Right cardiac atrium (tissue), 5 donors: ENCODE measurements around the gene PAN3. TPM values are rescaled to one million over a fixed set of nuclear protein-coding genes. Genes with fewer than 3 reads are reported as not detected.
"Not testable (repeated sequence)": the region's sequence is repeated elsewhere in the genome, so short reads cannot be mapped to it uniquely, and the experiment has no call there.

ENCODE experiments used
- ATAC-seq, 2 donors: fragments of 200-7000 bp; cut with Tn5 transposase; one replicate each; pipeline versions ENCODE4 v1.8.0 to v1.9.1; 2020; ENCODE audit warnings: moderate library complexity in 2 of 2, mild to moderate bottlenecking in 1 of 2
- DNase-seq, 3 donors: peaks; one replicate each; pipeline ENCODE4 v3.0.0-alpha.2; 2020
- H3K27ac ChIP-seq: one replicate; pipeline ENCODE4 v1.5.1; 2013; ENCODE audit warnings: mild to moderate bottlenecking, low read length, control low read depth, moderate library complexity
- H3K27me3 ChIP-seq: one replicate; pipeline ENCODE4 v1.6.1; 2013; ENCODE audit not compliant: control insufficient read depth, insufficient read depth
- H3K4me1 ChIP-seq: one replicate; pipeline ENCODE4 v1.6.1; 2013; ENCODE audit warnings: low read length; ENCODE audit not compliant: control insufficient read depth, insufficient read depth
- H3K4me3 ChIP-seq: one replicate; pipeline ENCODE4 v1.5.1; 2013; ENCODE audit warnings: low read length, control low read depth
- H3K9me3 ChIP-seq: one replicate; pipeline ENCODE4 v1.6.1; 2013; ENCODE audit warnings: low read length; ENCODE audit not compliant: control insufficient read depth
- WGBS: extraction: QIAGEN DNeasy Blood & Tissue Kit; methylation state at CpG from one replicate; pipeline ENCODE4 v1.1.7; 2013; 5-methylcytosine and 5-hydroxymethylcytosine counted together
- intact Hi-C, 4 donors: fragments of 100-400 bp; cut with DNase I; formaldehyde crosslinking; loops; one replicate each; pipeline versions ENCODE4 v1.11.0 to v1.14.0; 2022 to 2023
- polyA plus RNA-seq: library from polyadenylated mRNA; stranded (reverse); fragments of 200-250 nt; gene quantifications from one replicate; pipeline ENCODE4 v1.2.3, GENCODE V29; 2013
- total RNA-seq, 4 donors: library from RNA; stranded (reverse); fragmentation: NEBNext Ultra II Directional; extraction: Animal tissue kit (Norgen Biotek cat#: 25700); gene quantifications; one replicate each; pipeline ENCODE4 v1.2.1, GENCODE V29; 2021
- donor health status: healthy with polysubstance abuse.
- donor health status: DM: no; HTN: yes; CAD: no.
- donor health status: DM: no; HTN: no; CAD: no.
- donor health status: DM: no; HTN: yes; CAD: no; lungs with severe emphysema.
- donor health status: DM: yes; HTN: yes; CAD: no.

PAN3 gene
- total and polyA plus RNA-seq, 5 donors = 4.9 to 14.6 (median 12.8) TPM

GRCh38 chr13:28138756-28139470 is 568 bp downstream of the PAN3 start:
- intact Hi-C loops = no loop called here
- H3K27me3 ChIP-seq = no peaks in the 10 kb centered on the region
- ATAC-seq = peak; percentile 85 to 89
- H3K4me1 ChIP-seq = no peaks in the 10 kb centered on the region
- peak overlapping the region; percentile 93 for H3K4me3 ChIP-seq
- DNase-seq = peak; percentile 86 to 94 (median 93)
- H3K27ac ChIP-seq = peak overlapping the region; percentile 85
- no peaks in the 10 kb centered on the region for H3K9me3 ChIP-seq
- WGBS = under 1% methylated on average over 60 of the region's 60 CpGs

- no peak overlapping the region for H3K4me3 ChIP-seq
- no peak overlapping the region for H3K27ac ChIP-seq
- no peak for DNase-seq
- ATAC-seq = no peak
- no peaks in the 10 kb centered on the region for H3K27me3 ChIP-seq
- 62% methylated on average over 10 of the region's 10 CpGs for WGBS
- H3K4me1 ChIP-seq = no peaks in the 10 kb centered on the region
- intact Hi-C loops = no loop called here
- no peaks in the 10 kb centered on the region for H3K9me3 ChIP-seq
Observed at GRCh38 chr13:28140433-28141125, 2.2 kb downstream of the PAN3 start.

DNA sequence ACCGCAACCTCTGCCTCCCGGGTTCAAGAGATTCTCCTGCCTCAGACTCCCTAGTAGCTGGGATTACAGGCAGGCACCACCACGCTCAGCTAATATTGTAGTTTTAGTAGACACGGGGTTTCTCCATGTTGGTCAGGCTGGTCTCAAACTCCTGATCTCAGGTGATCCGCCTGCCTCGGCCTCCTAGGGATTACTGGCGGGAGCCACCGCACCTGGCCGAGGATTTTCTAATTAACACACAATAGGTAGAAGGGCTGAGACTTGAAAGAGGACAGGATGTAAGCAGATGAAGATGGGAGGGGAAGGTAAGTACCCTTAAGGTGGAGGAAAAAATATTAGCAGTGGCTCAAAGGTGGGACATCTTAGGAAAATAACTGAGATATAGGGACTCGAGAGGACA is 3.2 kb downstream of the PAN3 start:
- 83% methylated on average over 10 of the region's 10 CpGs for WGBS
- ATAC-seq, H3K27me3 ChIP-seq, H3K9me3 ChIP-seq, H3K4me1 ChIP-seq, H3K27ac ChIP-seq, DNase-seq, intact Hi-C loops, H3K4me3 ChIP-seq: not testable (repeated sequence)

DNA sequence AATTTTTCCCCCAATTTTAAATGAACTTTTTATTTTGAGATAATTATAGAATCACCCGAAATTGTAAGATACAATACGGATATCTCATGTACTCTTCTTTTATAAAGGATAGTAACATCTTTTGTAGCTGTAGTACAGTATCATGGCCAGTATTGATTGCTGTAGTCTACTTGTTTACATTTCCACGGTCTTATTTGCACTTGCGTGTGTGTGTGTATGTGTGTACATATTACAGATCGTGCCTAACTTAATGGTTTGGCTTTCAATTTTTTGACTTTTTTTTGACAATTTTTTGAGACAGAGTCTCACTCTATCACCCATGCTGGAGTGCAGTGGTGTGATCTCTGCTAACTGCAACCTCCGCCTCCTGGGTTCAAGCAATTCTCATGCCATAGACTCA is 6.7 kb downstream of the PAN3 start:
- H3K4me1 ChIP-seq = peaks cover 3% of the 10 kb centered on the region
- intact Hi-C loops = no loop called here
- ATAC-seq (no peak), DNase-seq (no peak)
- no peaks in the 10 kb centered on the region for H3K9me3 ChIP-seq
- H3K27me3 ChIP-seq = no peaks in the 10 kb centered on the region
- no peak overlapping the region for H3K27ac ChIP-seq
- 97% methylated on average over 6 of the region's 6 CpGs for WGBS
- H3K4me3 ChIP-seq = no peak overlapping the region

DNA sequence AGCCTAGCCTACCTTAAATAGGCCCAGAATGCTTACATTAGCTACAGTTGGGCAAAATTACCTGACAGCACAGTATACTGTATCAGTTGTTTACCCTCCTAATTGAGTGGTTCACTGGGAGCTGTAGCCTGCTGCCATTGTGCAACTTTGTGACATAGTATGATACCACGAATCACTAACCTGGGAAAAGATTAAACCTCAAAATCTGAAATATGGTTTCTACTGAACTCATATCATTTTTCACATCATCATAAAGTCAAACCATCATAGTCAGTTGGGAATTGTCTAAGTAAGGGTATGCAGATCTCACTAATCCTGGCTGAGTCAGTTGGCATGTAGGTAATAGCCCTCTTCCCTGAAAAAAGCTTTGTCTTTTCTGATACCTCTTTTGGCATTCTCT is 9.2 kb downstream of the PAN3 start:
- Histone ChIP-seq H3K27me3 (no peaks in the 10 kb centered on the region), H3K27ac (no peak overlapping the region), H3K4me1 (peaks cover 3% of the 10 kb centered on the region), H3K9me3 (no peaks in the 10 kb centered on the region), H3K4me3 (no peak overlapping the region)
- intact Hi-C loops = no loop called here
- 84% methylated on average over 1 of the region's 1 CpG for WGBS
- no peak for ATAC-seq
- DNase-seq = no peak

- no peak for ATAC-seq
- no peak overlapping the region for H3K4me3 ChIP-seq
- intact Hi-C loops = no loop called here
- H3K4me1 ChIP-seq = peaks cover 3% of the 10 kb centered on the region
- H3K27me3 ChIP-seq = no peaks in the 10 kb centered on the region
- no peak for DNase-seq
- 97% methylated on average over 4 of the region's 4 CpGs for WGBS
- no peaks in the 10 kb centered on the region for H3K9me3 ChIP-seq
- no peak overlapping the region for H3K27ac ChIP-seq
Observed at GRCh38 chr13:28159057-28159456, 20.7 kb downstream of the PAN3 start.

- no peak for ATAC-seq
- Histone ChIP-seq H3K27me3 (no peaks in the 10 kb centered on the region), H3K4me1 (peaks cover 3% of the 10 kb centered on the region), H3K4me3 (no peak overlapping the region), H3K9me3 (no peaks in the 10 kb centered on the region), H3K27ac (no peak overlapping the region)
- intact Hi-C loops = no loop called here
- whole genome bisulfite sequencing = 63% methylated on average over 1 of the region's 1 CpG
- DNase-seq = no peak
Observed at GRCh38 chr13:28161370-28161769, 23.0 kb downstream of the PAN3 start.

DNA sequence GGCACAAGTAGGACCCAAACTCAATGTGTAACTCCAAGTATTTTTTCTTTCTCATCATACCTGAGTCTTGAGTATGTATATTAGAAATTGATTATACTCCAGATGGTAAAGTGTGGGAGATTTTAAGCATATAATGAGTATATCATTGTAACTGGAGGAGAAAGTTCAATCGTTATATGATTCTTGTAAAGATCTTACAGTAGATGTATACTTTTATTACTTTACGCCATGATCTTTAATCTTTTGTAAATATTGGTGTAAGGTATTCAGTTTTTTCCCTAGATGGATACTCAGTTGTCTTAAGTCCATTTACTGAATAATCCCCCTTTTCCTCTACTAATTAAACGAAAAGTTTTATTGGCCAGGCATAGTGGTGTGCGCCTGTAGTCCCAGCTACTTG is 25.2 kb downstream of the PAN3 start:
- DNase-seq (no peak), ATAC-seq (no peak)
- H3K27me3 ChIP-seq = no peaks in the 10 kb centered on the region
- 84% methylated on average over 4 of the region's 4 CpGs for WGBS
- intact Hi-C loops = no loop called here
- peaks cover 3% of the 10 kb centered on the region for H3K4me1 ChIP-seq
- no peak overlapping the region for H3K4me3 ChIP-seq
- no peaks in the 10 kb centered on the region for H3K9me3 ChIP-seq
- H3K27ac ChIP-seq = no peak overlapping the region

GRCh38 chr13:28166257-28166656 is 27.9 kb downstream of the PAN3 start:
- Histone ChIP-seq H3K27ac (no peak overlapping the region), H3K4me1 (peaks cover 2% of the 10 kb centered on the region), H3K9me3 (no peaks in the 10 kb centered on the region), H3K27me3 (no peaks in the 10 kb centered on the region), H3K4me3 (no peak overlapping the region)
- ATAC-seq (peak in 1 of 2 donors; percentile 20), DNase-seq (no peak)
- WGBS = 98% methylated on average over 1 of the region's 1 CpG
- intact Hi-C loops = no loop called here

- no peak overlapping the region for H3K4me3 ChIP-seq
- H3K27me3 ChIP-seq = no peaks in the 10 kb centered on the region
- no peak overlapping the region for H3K27ac ChIP-seq
- H3K9me3 ChIP-seq = no peaks in the 10 kb centered on the region
- DNase-seq (no peak), ATAC-seq (no peak)
- H3K4me1 ChIP-seq = peaks cover 2% of the 10 kb centered on the region
- intact Hi-C loops = no loop called here
- 84% methylated on average over 5 of the region's 5 CpGs for WGBS
Observed at GRCh38 chr13:28171266-28171665, 32.9 kb downstream of the PAN3 start.

GRCh38 chr13:28172947-28173346 is 34.6 kb downstream of the PAN3 start:
- Histone ChIP-seq H3K9me3 (no peaks in the 10 kb centered on the region), H3K27ac (no peak overlapping the region), H3K27me3 (no peaks in the 10 kb centered on the region), H3K4me1 (peaks cover 2% of the 10 kb centered on the region), H3K4me3 (no peak overlapping the region)
- intact Hi-C loops = no loop called here
- DNase-seq = no peak
- 48% methylated on average over 2 of the region's 2 CpGs for WGBS
- ATAC-seq = no peak
